Keratinocyte (primary cell): ENCODE results near the gene STX18. TPM values are rescaled to one million over a fixed set of nuclear protein-coding genes. Genes with fewer than 3 reads are reported as not detected.

Source experiments
- DNase-seq: peaks from one replicate; pipeline ENCODE4 v3.0.0-alpha.2; 2011; ENCODE audit warnings: low read depth, missing footprints, low spot score
- FAIRE-seq: peaks from 2 replicates; lab custom pipeline; 2011; peaks lifted over from hg19 to GRCh38; lab: Jason Lieb, UNC
- H2AFZ ChIP-seq: 2 replicates; pipeline ENCODE4 v1.6.0; 2012; ENCODE audit warnings: low read length, control low read depth, inconsistent platforms; ENCODE audit not compliant: control insufficient read depth
- H3K27ac ChIP-seq: 2 replicates; pipeline ENCODE4 v1.5.1; 2011; ENCODE audit warnings: low read length; ENCODE audit not compliant: control insufficient read depth, insufficient read depth
- H3K27me3 ChIP-seq: 3 replicates; pipeline ENCODE4 v1.6.0; 2011; ENCODE audit warnings: low read length; ENCODE audit not compliant: control insufficient read depth, insufficient read depth; ENCODE audit errors: extremely low read depth
- H3K36me3 ChIP-seq, 2 experiments: 2 replicates in 1 of 2; 3 replicates in 1 of 2; pipeline ENCODE4 v1.5.1; 2011; ENCODE audit warnings: low read length in 2 of 2, mild to moderate bottlenecking in 1 of 2; ENCODE audit not compliant: control insufficient read depth in 2 of 2, insufficient read depth in 2 of 2; ENCODE audit errors: extremely low read depth in 1 of 2
- H3K4me1 ChIP-seq: 3 replicates; pipeline ENCODE4 v1.5.1; 2011; ENCODE audit warnings: low read length; ENCODE audit not compliant: control insufficient read depth, insufficient read depth; ENCODE audit errors: extremely low read depth
- H3K4me2 ChIP-seq: 3 replicates; pipeline ENCODE4 v1.6.0; 2011; ENCODE audit warnings: low read depth, low read length; ENCODE audit not compliant: control insufficient read depth, insufficient read depth; ENCODE audit errors: extremely low read depth
- H3K4me3 ChIP-seq, 3 experiments: fragments of 200-600 bp in 1 of 3; sonication (generic) in 1 of 3; 2 replicates in 2 of 3; 3 replicates in 1 of 3; pipeline ENCODE4 v1.5.1; 2011 to 2016; ENCODE audit warnings: low read length in 3 of 3, mild to moderate bottlenecking in 3 of 3, control low read depth in 2 of 3, inconsistent platforms in 1 of 3, low read depth in 1 of 3, mixed read lengths in 1 of 3, mixed run types in 1 of 3, moderate library complexity in 1 of 3; ENCODE audit not compliant: control insufficient read depth in 2 of 3, insufficient read depth in 2 of 3; ENCODE audit errors: extremely low read depth in 1 of 3
- H3K79me2 ChIP-seq: 2 replicates; pipeline ENCODE4 v1.6.0; 2012; ENCODE audit warnings: low read length; ENCODE audit not compliant: control insufficient read depth, insufficient read depth
- H3K9ac ChIP-seq: 3 replicates; pipeline ENCODE4 v1.6.0; 2011; ENCODE audit warnings: low read length; ENCODE audit not compliant: control insufficient read depth, insufficient read depth; ENCODE audit errors: extremely low read depth
- H3K9me1 ChIP-seq: 3 replicates; pipeline ENCODE4 v1.6.0; 2011; ENCODE audit warnings: low read length; ENCODE audit not compliant: control insufficient read depth, insufficient read depth; ENCODE audit errors: extremely low read depth
- H3K9me3 ChIP-seq: 2 replicates; pipeline ENCODE4 v1.5.1; 2012; ENCODE audit warnings: low read depth, low read length; ENCODE audit not compliant: control insufficient read depth
- H4K20me1 ChIP-seq: 3 replicates; pipeline ENCODE4 v1.6.0; 2011; ENCODE audit warnings: low read length; ENCODE audit not compliant: control insufficient read depth, insufficient read depth; ENCODE audit errors: extremely low read depth
- CTCF ChIP-seq, 3 experiments: IDR thresholded peaks in 1 of 3; conservative IDR thresholded peaks in 1 of 3; optimal IDR thresholded peaks in 1 of 3; 2 replicates in 2 of 3; 3 replicates in 1 of 3; pipeline versions ENCODE3 to v1.5.1; 2011; ENCODE audit warnings: low read length in 3 of 3, mild to moderate bottlenecking in 3 of 3, moderate library complexity in 2 of 3, control low read depth in 1 of 3, inconsistent platforms in 1 of 3; ENCODE audit not compliant: insufficient read depth in 2 of 3; ENCODE audit errors: extremely low read depth in 1 of 3
- EZH2 ChIP-seq: IDR thresholded peaks from one replicate; pipeline ENCODE4 v1.6.1; 2012; ENCODE audit warnings: inconsistent platforms, mild to moderate bottlenecking, low read length, moderate library complexity
- dilution Hi-C: fragments of 300-500 bp; cut with MboI; formaldehyde crosslinking; loops from one replicate; pipeline ENCODE4 v1.7.0; 2020; ENCODE audit warnings: low sequenced_read_pairs; ENCODE audit not compliant: extremely low pct_ligation_motif_present
- polyA plus RNA-seq, 5 experiments: library from polyadenylated mRNA; depleted of rRNA in 3 of 5; stranded (reverse) in 3 of 5; stranded (forward) in 1 of 5; unstranded in 1 of 5; fragments of >200 nt; gene quantifications; 1 replicate in 1 of 5; 2 replicates in 3 of 5; 3 replicates in 1 of 5; pipeline versions ENCODE4 v1.2.1 to v1.2.3, GENCODE V29; 2011 to 2012; ENCODE audit warnings: missing spikeins in 2 of 5, low read depth in 1 of 5, low replicate concordance in 1 of 5

STX18 gene
- polyA plus RNA-seq, 1 donor (not counting 4 experiments of a cell fraction or from before 2014, with no cell fraction given): 21.6 TPM

DNA sequence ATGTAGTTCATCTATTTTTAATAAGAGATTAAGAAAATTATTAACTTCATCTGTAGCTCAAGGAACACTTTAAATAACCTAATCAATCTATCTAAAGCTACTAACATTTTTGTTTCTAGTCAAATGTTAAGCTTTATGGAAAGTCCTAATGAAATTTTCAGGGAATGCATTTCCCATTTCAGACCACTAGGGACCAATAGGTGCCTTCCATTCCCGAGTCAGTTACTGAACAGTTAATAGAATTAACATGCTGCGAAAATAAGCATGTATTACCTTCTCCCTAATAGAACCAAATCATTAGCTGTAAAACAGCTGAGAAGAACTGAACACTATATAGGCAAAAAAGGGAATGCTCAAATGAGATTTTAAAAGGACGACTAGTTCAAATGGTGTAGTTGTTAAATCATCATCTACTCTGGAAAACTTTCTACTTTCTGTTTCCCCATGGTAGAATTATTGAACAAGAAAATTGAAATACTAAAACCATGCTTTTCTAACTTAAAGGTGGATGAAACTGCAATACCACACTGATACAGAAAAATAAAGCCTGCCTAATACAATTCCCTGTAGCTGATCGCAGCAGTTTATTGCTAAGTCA lies 22.5 kb downstream of the STX18 start:
- Histone ChIP-seq H3K79me2 (peaks cover 2% of the 10 kb centered on the region), H3K9me3 (no peaks in the 10 kb centered on the region), H3K27me3 (no peaks in the 10 kb centered on the region), H3K9me1 (peaks cover 2% of the 10 kb centered on the region), H3K4me2 (no peak overlapping the region), H3K4me1 (no peaks in the 10 kb centered on the region), H3K9ac (no peak overlapping the region), H3K27ac (no peak overlapping the region), H3K36me3 (no peaks in the 10 kb centered on the region), H2AFZ (no peak overlapping the region), H4K20me1 (no peaks in the 10 kb centered on the region), H3K4me3 (no peak overlapping the region)
- DNase-seq (no peak), FAIRE-seq (peak; percentile 46)
- dilution Hi-C loops: no loop called here
- TF ChIP-seq EZH2 (no peak), CTCF (optimal IDR thresholded peaks at IDR 0.05 in 1 of 3, IDR thresholded peaks at IDR 0.05 in 1 of 3, conservative IDR thresholded peaks at IDR 0.05 in 1 of 3; ENCODE audit: extremely low read depth in 1 of 3, insufficient read depth in 2 of 3, low read length in 3 of 3) (peak in 2 of 3 experiments; percentile 56)

DNA sequence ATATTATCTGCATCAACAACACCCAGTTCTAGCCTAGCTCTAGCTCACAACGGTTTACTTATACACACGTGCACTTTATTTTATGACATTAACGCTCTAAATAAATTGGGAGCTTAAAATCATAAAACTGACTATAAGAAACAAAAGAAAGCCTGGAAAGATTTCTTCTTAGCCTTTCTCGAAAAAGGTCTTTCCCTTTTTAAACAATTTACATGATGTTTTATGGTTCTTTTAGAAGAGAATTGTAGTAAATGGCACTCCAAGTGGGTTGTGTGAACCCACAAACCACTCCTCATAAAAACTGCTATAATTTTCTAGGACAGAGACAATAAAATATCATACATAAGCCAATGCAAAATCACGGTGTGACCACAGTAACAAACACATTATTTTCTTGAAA lies 23.1 kb downstream of the STX18 start:
- Histone ChIP-seq H3K27me3 (no peaks in the 10 kb centered on the region), H3K79me2 (peaks cover 2% of the 10 kb centered on the region), H3K9me3 (no peaks in the 10 kb centered on the region), H3K9ac (no peak overlapping the region), H2AFZ (no peak overlapping the region), H4K20me1 (no peaks in the 10 kb centered on the region), H3K4me2 (no peak overlapping the region), H3K4me1 (no peaks in the 10 kb centered on the region), H3K9me1 (peaks cover 2% of the 10 kb centered on the region), H3K27ac (no peak overlapping the region), H3K4me3 (no peak overlapping the region), H3K36me3 (no peaks in the 10 kb centered on the region)
- dilution Hi-C loops: no loop called here
- no peak for TF ChIP-seq EZH2
- TF ChIP-seq CTCF (optimal IDR thresholded peaks at IDR 0.05 in 1 of 3, IDR thresholded peaks at IDR 0.05 in 1 of 3, conservative IDR thresholded peaks at IDR 0.05 in 1 of 3; ENCODE audit: extremely low read depth in 1 of 3, insufficient read depth in 2 of 3, low read length in 3 of 3): no peak
- DNase-seq: no peak
- FAIRE-seq: no peak
